NCI-H146 (cell line): ENCODE measurements around the gene HECTD4.
"Not testable (repeated sequence)": the region's sequence is repeated elsewhere in the genome, so short reads cannot be mapped to it uniquely, and the experiment has no call there.

ENCODE experiments used
- DNase-seq: peaks from one replicate; lab custom pipeline; 2025; lab: John Stamatoyannopoulos, UW

The HECTD4 gene

GRCh38 chr12:112161711-112162110, 220.5 kb downstream of the HECTD4 start:
- DNase-seq, result no peak

DNA sequence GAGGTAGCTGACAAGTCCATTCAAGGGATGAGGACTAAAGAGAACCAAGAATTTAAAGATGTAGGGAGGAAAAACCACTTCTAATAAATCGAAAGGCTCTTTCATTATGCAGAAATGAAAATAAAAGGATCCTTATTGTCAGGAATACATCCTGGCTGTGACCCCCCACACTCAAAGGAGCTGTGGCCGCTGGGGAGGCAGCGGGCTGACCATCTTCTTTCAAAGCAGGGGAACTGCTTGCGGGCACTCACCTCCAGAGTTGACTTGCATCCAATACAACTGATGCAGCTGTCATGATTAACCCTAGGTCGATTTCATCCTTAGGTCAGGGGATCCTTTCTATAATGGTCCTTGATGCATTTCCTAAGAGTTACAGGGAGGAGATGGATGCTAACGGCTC, 221.6 kb downstream of the HECTD4 start:
- no peak for DNase-seq

- no peak for DNase-seq
Measured at GRCh38 chr12:112159146-112159541, 223.1 kb downstream of the HECTD4 start.

GRCh38 chr12:112158461-112159145, 223.6 kb downstream of the HECTD4 start:
- not testable (repeated sequence) for DNase-seq

- no peak for DNase-seq
Measured at GRCh38 chr12:112153893-112154219, 228.4 kb downstream of the HECTD4 start.

GRCh38 chr12:112153181-112153892, 228.9 kb downstream of the HECTD4 start:
- DNase-seq, result no peak

GRCh38 chr12:112151766-112152541, 230.3 kb downstream of the HECTD4 start:
- no peak for DNase-seq

DNA sequence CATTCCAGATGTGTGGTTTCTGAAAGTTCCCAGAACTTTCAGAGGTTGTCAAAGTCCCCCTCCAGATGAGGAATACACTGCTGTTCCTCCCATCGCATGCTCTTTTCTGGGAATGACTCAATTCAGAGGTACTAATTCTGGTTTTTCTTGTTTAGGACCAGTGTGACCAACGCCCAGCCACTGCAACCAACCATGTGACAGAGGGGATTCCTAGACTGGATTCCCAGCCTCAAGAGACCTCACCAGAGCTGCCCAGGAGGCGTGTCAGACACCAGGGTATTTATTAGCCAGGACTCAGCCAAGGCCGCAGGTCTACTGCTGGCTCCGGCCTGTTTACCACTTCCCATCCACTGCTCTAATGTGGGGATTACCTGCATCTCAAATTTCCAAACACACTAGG, 232.6 kb downstream of the HECTD4 start:
- DNase-seq, result no peak

DNA sequence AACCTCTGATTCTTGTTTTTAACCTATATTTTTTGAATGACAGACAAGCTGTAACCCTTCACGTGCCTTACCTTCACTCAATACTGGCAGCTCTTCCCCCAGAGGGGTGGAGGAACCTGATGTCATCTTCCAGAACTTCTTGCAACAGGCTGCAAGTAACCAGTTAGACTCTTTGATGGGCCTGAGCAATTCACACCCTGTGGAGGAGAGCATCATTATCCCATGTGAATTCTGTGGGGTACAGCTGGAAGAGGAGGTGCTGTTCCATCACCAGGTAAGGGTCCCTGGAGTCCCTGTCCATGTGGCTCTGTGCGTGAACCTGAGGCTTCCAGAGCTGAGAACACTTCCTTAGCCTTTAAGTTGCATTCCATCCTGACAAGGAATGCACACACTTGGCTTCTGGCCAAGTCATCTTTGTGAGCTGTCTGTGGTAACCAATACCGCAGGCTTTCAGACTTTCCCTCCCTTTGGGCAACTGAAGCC, 234.2 kb downstream of the HECTD4 start:
- no peak for DNase-seq

GRCh38 chr12:112146123-112146522, 236.1 kb downstream of the HECTD4 start:
- DNase-seq, result no peak

- no peak for DNase-seq
Measured at GRCh38 chr12:112140728-112141127, 241.5 kb downstream of the HECTD4 start.

DNA sequence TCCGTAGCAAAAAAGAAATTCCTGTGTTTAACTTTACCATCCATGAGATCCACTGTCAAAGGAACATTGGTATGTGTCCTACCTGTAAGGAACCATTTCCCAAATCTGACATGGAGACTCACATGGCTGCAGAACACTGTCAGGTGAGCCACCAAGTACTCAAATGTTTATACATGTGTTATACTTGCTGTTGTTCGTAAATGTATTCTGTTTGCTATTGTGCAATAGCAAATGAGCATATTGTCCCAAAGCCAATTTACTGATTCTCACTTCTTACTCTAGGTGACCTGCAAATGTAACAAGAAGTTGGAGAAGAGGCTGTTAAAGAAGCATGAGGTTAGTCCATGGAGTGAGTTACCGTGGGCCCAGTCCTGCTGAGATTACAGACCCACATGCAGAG, 247.5 kb downstream of the HECTD4 start:
- no peak for DNase-seq

GRCh38 chr12:112133418-112133817, 248.8 kb downstream of the HECTD4 start:
- no peak for DNase-seq

GRCh38 chr12:112131686-112132085, 250.5 kb downstream of the HECTD4 start:
- no peak for DNase-seq

GRCh38 chr12:112130441-112130998, 251.7 kb downstream of the HECTD4 start:
- no peak for DNase-seq

GRCh38 chr12:112126911-112127310, 255.3 kb downstream of the HECTD4 start:
- no peak for DNase-seq

DNA sequence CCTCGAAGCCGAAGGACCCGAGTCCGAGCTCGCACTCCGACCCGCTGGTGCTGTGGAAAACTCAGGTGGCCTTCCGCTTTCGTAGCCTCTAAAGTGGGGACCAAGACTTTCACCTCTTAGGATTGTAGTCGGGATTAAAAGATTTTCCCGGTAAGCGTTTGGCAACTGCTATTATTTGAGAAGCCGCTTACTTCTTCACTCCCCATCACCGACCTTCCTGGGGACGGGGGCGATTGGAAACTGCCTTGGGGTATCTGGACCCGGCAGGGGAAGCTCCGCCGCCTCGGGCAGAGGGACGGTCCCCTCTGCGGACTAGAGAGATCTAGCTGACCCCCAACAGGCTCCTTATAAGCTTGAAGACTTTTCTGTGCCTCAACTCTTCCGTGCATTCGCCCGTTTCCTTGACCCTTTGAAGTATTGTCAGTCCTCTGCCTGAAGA, 256.2 kb downstream of the HECTD4 start:
- peak; percentile 16 for DNase-seq

GRCh38 chr12:112125250-112125999, 256.8 kb downstream of the HECTD4 start, which contains the start of gene TRAFD1:
TSS of gene TRAFD1 (plus strand) at chr12:112125560. CDS start at chr12:112130523, 4,963 bp downstream.
- peak; percentile 96 for DNase-seq

- DNase-seq, result no peak
Measured at GRCh38 chr12:112124918-112125249, 257.3 kb downstream of the HECTD4 start.

GRCh38 chr12:112122823-112123690, 259.2 kb downstream of the HECTD4 start:
- peak; percentile 38 for DNase-seq
